HepG2 (cell line): ENCODE measurements around the gene TLDC2. TPM values are rescaled to one million over a fixed set of nuclear protein-coding genes. Genes with fewer than 3 reads are reported as not detected.

ENCODE experiments used
- ATAC-seq: fragments of 200-7000 bp; cut with Tn5 transposase; 3 replicates; pipeline ENCODE4 v1.9.1; 2020; ENCODE audit warnings: mild to moderate bottlenecking, moderate library complexity
- BruUV-seq: library from RNA; stranded (reverse); fragments of 400-500 nt; replicated peaks from 2 replicates; lab custom pipeline; 2021; lab: Mats Ljungman, UMichigan
- CTCF ChIA-PET: fragments of 300-600 bp; formaldehyde crosslinking; extraction: SDS; loops from one replicate; lab custom pipeline; 2021; ENCODE audit warnings: low total read pairs, inconsistent platforms, low intra/inter-chr PET ratio; lab: Yijun Ruan, JAX
- POLR2A ChIA-PET: fragments of 350-600 bp; sonication (Branson Sonifier 250); formaldehyde crosslinking; loops from one replicate; lab custom pipeline; 2020; ENCODE audit warnings: antibody characterized with exemption, inconsistent platforms; lab: Yijun Ruan, JAX
- DNase-seq: peaks from one replicate; pipeline ENCODE4 v3.0.0-alpha.2; 2015; ENCODE audit warnings: low spot score
- FAIRE-seq: peaks from 3 replicates; lab custom pipeline; 2011; peaks lifted over from hg19 to GRCh38; lab: Jason Lieb, UNC
- H2AFZ ChIP-seq: one replicate; pipeline ENCODE4 v1.6.1; 2011; ENCODE audit warnings: low read length, inconsistent platforms
- H3K27ac ChIP-seq: fragments of 300-600 bp; 3 replicates; pipeline ENCODE4 v1.8.0; 2011; ENCODE audit warnings: mixed run types, mild to moderate bottlenecking, mixed read lengths, low read length, inconsistent platforms; ENCODE audit not compliant: insufficient read depth; ENCODE audit errors: extremely low read length
- H3K27me3 ChIP-seq, 2 experiments: fragments of 200-600 bp in 1 of 2; 2 replicates in 1 of 2; 3 replicates in 1 of 2; pipeline versions ENCODE4 v1.6.0 to v1.8.0; 2011; ENCODE audit warnings: low read length in 2 of 2, mild to moderate bottlenecking in 2 of 2, moderate library complexity in 2 of 2, inconsistent platforms in 1 of 2; ENCODE audit not compliant: insufficient read depth in 2 of 2, control insufficient read depth in 1 of 2
- H3K36me3 ChIP-seq, 2 experiments: fragments of 200-600 bp in 1 of 2; replicated peaks in 1 of 2; 2 replicates in 1 of 2; 3 replicates in 1 of 2; pipeline versions ENCODE4 v1.5.1 to v1.8.0; 2011; ENCODE audit warnings: low read length in 2 of 2, inconsistent platforms in 1 of 2; ENCODE audit not compliant: insufficient read depth in 2 of 2, control insufficient read depth in 1 of 2
- H3K4me1 ChIP-seq: 2 replicates; pipeline ENCODE4 v1.5.1; 2012; ENCODE audit warnings: low read length, inconsistent platforms; ENCODE audit not compliant: insufficient read depth
- H3K4me2 ChIP-seq: 2 replicates; pipeline ENCODE4 v1.6.0; 2011; ENCODE audit warnings: low read depth, low read length, inconsistent platforms
- H3K4me3 ChIP-seq, 3 experiments: fragments of 200-600 bp in 1 of 3; sonication (generic), shearing (Covaris generic) in 1 of 3; replicated peaks in 1 of 3; 2 replicates each; pipeline ENCODE4 v1.5.1; 2011 to 2016; ENCODE audit warnings: low read length in 3 of 3, inconsistent platforms in 2 of 3, low read depth in 2 of 3, mild to moderate bottlenecking in 2 of 3, control low read depth in 1 of 3, mixed read lengths in 1 of 3; ENCODE audit not compliant: insufficient read depth in 1 of 3
- H3K79me2 ChIP-seq: one replicate; pipeline ENCODE4 v1.6.1; 2011; ENCODE audit warnings: low read length, inconsistent platforms; ENCODE audit not compliant: insufficient read depth
- H3K9ac ChIP-seq: 2 replicates; pipeline ENCODE4 v1.6.0; 2011; ENCODE audit warnings: mild to moderate bottlenecking, low read depth, low read length, inconsistent platforms; ENCODE audit not compliant: insufficient read depth
- H3K9me3 ChIP-seq: 2 replicates; pipeline ENCODE4 v1.5.1; 2012; ENCODE audit warnings: mild to moderate bottlenecking, low read length
- H4K20me1 ChIP-seq: 2 replicates; pipeline ENCODE4 v1.6.0; 2011; ENCODE audit warnings: inconsistent platforms, mild to moderate bottlenecking, low read length, moderate library complexity; ENCODE audit not compliant: insufficient read depth
- CEBPB ChIP-seq: IDR thresholded peaks from 2 replicates; pipeline ENCODE4 v1.6.1; 2011; ENCODE audit warnings: low read depth, low read length, improper control_type of control experiment, borderline replicate concordance
- ZNF124 ChIP-seq: sonication (generic); formaldehyde crosslinking; IDR thresholded peaks from 2 replicates; pipeline ENCODE4 v1.4.0; 2020; ENCODE audit warnings: missing genetic modification reagents
- ZNF280B ChIP-seq: sonication (generic); formaldehyde crosslinking; IDR thresholded peaks from 2 replicates; pipeline ENCODE4 v1.5.0; 2020; ENCODE audit warnings: missing genetic modification reagents, mild to moderate bottlenecking, borderline replicate concordance
- WGBS: methylation state at CpG from one replicate; pipeline ENCODE4 v1.1.6; 2017; ENCODE audit warnings: low lambda C conversion rate; 5-methylcytosine and 5-hydroxymethylcytosine counted together
- in situ Hi-C: cut with HindIII; loops from 2 replicates; pipeline ENCODE4 v1.10.0; 2017; ENCODE audit warnings: low pct_unique_long_range_greater_than_20kb; ENCODE audit not compliant: extremely low pct_ligation_motif_present
- intact Hi-C: fragments of 100-400 bp; cut with micrococcal nuclease; formaldehyde crosslinking; loops from one replicate; pipeline ENCODE4 v1.10.0; 2022; ENCODE audit not compliant: unreplicated experiment
- polyA plus RNA-seq, 8 experiments: library from polyadenylated mRNA; depleted of rRNA in 3 of 8; stranded (reverse) in 7 of 8; unstranded in 1 of 8; fragments of >200 nt; fragmentation: Illumina TruSeq in 4 of 8; extraction: Trizol in 4 of 8; gene quantifications; 2 replicates each; pipeline versions ENCODE4 v1.2.1 to v1.2.3, GENCODE V29; 2011 to 2016; ENCODE audit warnings: low read depth in 4 of 8, missing spikeins in 1 of 8, mixed read lengths in 1 of 8; ENCODE audit not compliant: insufficient read depth in 1 of 8
- total RNA-seq, 5 experiments: library from RNA; depleted of rRNA; stranded (reverse); fragments of >200 nt; fragmentation: Illumina TruSeq; extraction: Trizol; gene quantifications; 2 replicates each; pipeline ENCODE4 v1.2.3, GENCODE V29; 2016; ENCODE audit warnings: low read depth in 1 of 5

TLDC2 gene
- total and polyA plus RNA-seq, 2 of the 13 experiments (the other 11 are each of a cell fraction or from before 2014, with no cell fraction given): 1.5 to 1.6 TPM

GRCh38 chr20:36878941-36879340, 3.0 kb downstream of the TLDC2 start:
- Histone ChIP-seq H3K36me3 (no peaks in the 10 kb centered on the region), H3K27me3 (no peaks in the 10 kb centered on the region), H3K4me2 (no peak overlapping the region), H3K27ac (no peak overlapping the region), H3K9me3 (no peaks in the 10 kb centered on the region), H3K79me2 (no peaks in the 10 kb centered on the region), H3K9ac (no peak overlapping the region), H3K4me3 (no peak overlapping the region), H2AFZ (no peak overlapping the region), H4K20me1 (no peaks in the 10 kb centered on the region), H3K4me1 (peaks cover 46% of the 10 kb centered on the region)
- no TSS peak for BruUV-seq
- no peak for FAIRE-seq
- POLR2A ChIA-PET: no interaction called here
- intact Hi-C loops (no loop called here), in situ Hi-C loops (no loop called here)
- no peak for TF ChIP-seq CEBPB
- no peak for ATAC-seq
- no peak for DNase-seq
- CTCF ChIA-PET: no interaction called here
- 80% methylated on average over 10 of the region's 10 CpGs for WGBS

- CTCF ChIA-PET: no interaction called here
- no peak for DNase-seq
- Histone ChIP-seq H3K9ac (no peak overlapping the region), H3K27ac (no peak overlapping the region), H3K79me2 (no peaks in the 10 kb centered on the region), H3K4me1 (peaks cover 35% of the 10 kb centered on the region), H3K27me3 (no peaks in the 10 kb centered on the region), H3K4me2 (no peak overlapping the region), H3K9me3 (no peaks in the 10 kb centered on the region), H3K36me3 (no peaks in the 10 kb centered on the region), H2AFZ (no peak overlapping the region), H4K20me1 (no peaks in the 10 kb centered on the region), H3K4me3 (no peak overlapping the region)
- WGBS: 65% methylated on average over 11 of the region's 11 CpGs
- ATAC-seq: no peak
- intact Hi-C loops: no loop called here
- in situ Hi-C loops: no loop called here
- POLR2A ChIA-PET: no interaction called here
- no peak for FAIRE-seq
- BruUV-seq: no TSS peak
- TF ChIP-seq ZNF124 (CRISPR knock-in tag): no peak
- TF ChIP-seq ZNF280B (CRISPR knock-in tag): 0 out of 2 replicates have a peak, but pooled peaks have one; percentile 29
Measured at GRCh38 chr20:36880741-36881250, 4.9 kb downstream of the TLDC2 start.
